GM18498 (cell line): ENCODE results near the gene TCF19.

Source experiments
- ATAC-seq: cut with Tn5 transposase; IDR thresholded peaks from one replicate; pipeline ENCODE4 v1.9.1; 2021; ENCODE audit warnings: mild to moderate bottlenecking, moderate library complexity; ENCODE audit not compliant: unreplicated experiment

TCF19 gene

DNA sequence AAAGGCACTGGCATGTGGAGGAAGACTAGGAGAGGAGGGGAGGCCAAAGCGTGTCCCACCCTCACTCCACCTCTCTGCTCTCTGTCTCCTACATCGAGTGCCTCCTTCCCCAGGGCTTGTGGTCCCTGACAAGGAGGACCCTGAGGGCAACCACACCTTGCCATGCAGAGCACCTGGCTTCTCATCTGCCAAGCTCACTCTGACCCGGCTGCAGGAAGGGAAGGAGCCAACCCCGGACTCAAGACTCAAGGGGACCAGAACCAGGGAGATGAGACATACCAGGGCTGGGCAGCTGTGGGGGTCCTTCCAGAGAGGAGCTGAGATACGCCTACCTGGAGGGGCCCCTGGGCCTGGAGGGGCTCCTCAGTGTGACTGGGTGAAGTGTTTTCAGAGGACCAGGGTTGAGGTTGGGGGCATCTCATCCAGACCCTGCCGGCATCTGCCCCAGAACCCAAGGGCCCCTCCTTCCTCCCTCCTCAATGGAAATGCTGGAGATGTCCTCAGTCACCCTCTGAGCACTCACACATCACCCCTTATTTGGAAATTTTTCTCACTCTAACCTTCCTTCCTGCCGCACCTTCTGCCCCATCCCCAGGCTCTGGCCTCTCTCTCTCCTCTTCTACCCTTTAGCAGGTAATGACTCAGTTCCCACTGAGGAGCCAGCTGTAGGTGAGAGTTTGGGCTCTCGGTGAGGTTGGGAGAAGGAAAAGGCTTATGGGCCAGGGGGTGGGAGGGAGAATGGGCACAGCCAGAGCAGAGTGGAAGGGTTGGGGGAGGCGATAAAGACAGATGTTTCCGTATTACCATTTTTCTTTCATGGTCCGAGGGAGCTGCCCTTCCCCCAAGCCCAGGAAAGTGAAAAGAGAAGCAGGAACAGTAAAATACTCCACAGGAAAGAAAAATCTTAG lies 44.1 kb downstream of the TCF19 start:
- ATAC-seq = no peak

DNA sequence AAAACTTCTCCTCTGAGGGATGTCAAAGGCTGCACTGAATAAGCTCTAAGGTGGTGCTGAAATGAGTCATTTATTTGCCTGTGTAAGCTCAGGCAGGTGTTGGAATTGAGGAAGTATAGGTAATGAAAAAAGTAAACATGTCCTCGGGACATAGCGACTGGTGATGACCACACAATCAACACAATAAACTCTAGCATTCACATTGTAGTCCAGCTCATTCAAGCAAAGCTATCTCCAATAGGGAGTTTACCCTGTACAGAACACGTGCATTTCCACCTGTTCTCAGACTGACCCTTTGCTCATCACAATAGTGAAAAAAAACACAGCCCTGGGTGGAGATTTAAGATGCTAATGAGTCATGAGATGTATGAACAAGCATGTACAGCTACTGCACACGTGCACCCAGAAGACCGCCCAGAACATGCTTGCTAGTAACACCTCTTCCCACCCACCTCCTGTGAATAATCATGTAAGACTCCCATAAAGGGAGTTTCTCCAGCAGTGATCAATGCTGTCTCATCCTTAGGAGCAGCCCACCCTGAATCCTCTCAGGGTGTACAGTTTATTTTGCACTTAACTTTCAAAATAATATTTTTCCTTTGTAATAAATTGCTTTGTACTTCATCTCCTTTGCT lies 45.1 kb downstream of the TCF19 start:
- ATAC-seq = peak; percentile 55

GRCh38 chr6:31204751-31205145 lies 46.4 kb downstream of the TCF19 start:
- no peak for ATAC-seq

GRCh38 chr6:31205638-31206037 lies 47.2 kb downstream of the TCF19 start:
- ATAC-seq = no peak

DNA sequence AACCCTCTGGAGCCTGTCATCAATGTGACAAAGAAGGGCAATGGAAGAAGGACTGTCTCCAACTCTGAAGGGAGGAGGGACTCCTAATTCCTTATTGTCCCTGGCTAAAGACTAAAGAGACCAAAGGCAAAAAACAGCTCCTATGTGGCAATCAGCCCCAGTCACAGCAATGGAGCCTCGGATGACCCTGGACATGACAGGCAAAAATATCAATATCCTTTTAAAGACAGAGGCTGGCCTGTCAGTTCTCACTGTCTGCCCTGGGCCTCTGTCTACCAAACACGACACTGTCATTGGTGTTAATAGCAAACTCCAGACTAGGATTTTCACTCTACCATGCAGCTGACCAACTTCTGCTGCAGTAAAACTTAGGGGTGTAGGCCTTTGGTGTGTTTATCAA lies 50.1 kb downstream of the TCF19 start:
- no peak for ATAC-seq

DNA sequence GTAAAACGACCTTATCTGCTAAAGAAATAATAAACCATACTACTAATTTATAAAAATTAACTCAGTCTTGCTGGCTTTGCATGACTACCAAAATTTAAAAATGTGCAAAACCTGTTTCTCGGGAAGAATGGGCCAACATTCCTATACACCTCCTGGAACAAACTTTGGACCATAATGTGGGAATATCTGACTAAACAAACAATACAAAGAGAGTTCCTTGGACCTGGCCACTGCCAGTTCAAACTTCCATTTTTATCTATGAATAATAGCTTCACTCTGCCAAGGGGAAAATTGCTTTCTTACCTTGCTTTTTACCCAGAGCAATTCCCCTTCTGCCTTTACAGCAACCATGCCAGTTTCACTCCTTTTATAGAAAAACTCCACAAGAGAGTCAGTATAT lies 50.7 kb downstream of the TCF19 start:
- no peak for ATAC-seq

DNA sequence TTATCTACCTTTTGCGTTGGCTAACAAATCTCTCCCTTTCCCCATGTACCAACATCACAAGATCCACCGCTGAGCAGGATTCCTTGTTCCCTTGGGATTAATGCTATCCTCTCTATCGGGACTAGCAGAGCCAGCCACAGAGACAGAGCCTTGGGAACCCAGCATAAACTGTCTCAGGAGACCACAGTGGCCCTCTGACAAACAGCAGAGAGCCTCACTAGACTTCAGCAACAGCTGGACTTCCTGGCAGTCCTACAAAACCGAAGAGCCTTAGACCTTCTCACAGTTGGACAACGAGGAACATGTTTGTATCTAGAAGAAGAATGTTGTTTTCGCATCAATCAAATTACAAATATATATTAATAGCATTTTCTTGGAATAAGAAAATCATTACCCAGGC lies 51.7 kb downstream of the TCF19 start:
- ATAC-seq = no peak

DNA sequence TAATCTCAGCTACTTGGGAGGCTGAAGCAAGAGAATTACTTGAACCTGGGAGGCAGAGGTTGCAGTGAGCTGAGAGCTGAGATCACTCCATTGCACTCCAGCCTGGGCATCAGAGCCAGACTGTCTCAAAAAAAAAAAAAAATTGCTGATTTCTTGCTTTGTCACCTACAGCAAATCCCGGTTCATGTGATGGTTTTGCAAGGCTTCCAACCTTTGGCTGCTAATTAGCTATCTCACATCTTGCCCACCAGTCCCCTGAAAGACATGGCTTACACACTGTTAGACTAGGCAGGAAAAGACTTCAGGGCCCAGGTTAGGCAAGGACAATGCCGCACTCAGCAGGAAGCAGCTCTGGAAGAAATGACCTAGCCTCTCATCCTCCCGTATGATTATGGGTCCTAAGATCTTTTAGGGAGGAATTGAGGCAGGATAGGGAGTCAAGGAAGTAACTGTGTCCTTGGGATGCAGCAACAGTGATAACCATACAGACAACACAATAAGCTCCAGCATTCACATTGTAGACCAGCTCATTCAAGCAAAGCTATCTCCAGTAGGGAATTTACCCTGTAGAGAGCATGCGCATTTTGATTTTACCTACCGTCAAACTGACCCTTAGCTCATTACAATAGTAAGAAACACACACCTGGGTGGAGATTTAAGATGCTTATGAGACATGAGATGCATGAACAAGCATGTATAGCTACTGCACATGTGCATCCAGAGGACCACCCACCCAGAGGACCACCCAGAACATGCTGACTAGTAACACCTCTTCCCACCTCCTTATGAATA lies 52.5 kb downstream of the TCF19 start:
- no peak for ATAC-seq
